Activated CD8-positive, alpha-beta memory T cell treated with anti-CD3 and anti-CD28 coated beads, Interleukin-2, amount 50 U/mL, for 48 hours (primary cell): ENCODE measurements around the gene TOP2B.

Experiments
- DNase-seq: peaks from one replicate; pipeline ENCODE4 v3.0.0-alpha.2; 2020

The TOP2B gene, protein sequence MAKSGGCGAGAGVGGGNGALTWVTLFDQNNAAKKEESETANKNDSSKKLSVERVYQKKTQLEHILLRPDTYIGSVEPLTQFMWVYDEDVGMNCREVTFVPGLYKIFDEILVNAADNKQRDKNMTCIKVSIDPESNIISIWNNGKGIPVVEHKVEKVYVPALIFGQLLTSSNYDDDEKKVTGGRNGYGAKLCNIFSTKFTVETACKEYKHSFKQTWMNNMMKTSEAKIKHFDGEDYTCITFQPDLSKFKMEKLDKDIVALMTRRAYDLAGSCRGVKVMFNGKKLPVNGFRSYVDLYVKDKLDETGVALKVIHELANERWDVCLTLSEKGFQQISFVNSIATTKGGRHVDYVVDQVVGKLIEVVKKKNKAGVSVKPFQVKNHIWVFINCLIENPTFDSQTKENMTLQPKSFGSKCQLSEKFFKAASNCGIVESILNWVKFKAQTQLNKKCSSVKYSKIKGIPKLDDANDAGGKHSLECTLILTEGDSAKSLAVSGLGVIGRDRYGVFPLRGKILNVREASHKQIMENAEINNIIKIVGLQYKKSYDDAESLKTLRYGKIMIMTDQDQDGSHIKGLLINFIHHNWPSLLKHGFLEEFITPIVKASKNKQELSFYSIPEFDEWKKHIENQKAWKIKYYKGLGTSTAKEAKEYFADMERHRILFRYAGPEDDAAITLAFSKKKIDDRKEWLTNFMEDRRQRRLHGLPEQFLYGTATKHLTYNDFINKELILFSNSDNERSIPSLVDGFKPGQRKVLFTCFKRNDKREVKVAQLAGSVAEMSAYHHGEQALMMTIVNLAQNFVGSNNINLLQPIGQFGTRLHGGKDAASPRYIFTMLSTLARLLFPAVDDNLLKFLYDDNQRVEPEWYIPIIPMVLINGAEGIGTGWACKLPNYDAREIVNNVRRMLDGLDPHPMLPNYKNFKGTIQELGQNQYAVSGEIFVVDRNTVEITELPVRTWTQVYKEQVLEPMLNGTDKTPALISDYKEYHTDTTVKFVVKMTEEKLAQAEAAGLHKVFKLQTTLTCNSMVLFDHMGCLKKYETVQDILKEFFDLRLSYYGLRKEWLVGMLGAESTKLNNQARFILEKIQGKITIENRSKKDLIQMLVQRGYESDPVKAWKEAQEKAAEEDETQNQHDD (N-terminal part only)

DNA sequence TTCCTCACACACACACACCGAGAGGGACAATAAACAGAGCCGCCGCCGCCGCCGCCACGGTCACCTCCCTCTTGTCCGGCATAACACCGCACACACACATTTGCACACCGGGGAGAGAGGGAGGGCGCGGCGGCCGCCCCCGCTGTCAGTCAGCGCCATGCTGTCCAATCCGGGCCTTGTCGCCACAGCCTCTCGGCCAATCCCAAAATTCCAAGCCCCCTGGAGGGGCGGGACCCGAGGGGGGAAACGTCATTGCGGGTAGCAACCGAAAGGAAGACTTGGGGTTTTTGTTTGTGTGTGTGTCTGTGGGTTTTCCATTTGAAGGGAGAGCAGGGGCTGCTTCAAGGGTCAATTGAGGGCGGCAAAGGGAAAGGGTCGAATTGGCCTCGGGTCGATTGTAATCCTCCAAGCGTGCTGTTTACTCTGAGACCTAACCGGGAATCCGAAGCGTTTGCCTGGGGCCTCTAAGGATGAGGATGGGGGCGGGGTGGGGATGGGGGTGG is at the start of gene TOP2B:
Gene TOP2B (minus strand): TSS at position 96 of the 503 bp plus-strand sequence. CDS start 610 bp downstream, outside the sequence.
- DNase-seq, result peak; percentile 93

DNA sequence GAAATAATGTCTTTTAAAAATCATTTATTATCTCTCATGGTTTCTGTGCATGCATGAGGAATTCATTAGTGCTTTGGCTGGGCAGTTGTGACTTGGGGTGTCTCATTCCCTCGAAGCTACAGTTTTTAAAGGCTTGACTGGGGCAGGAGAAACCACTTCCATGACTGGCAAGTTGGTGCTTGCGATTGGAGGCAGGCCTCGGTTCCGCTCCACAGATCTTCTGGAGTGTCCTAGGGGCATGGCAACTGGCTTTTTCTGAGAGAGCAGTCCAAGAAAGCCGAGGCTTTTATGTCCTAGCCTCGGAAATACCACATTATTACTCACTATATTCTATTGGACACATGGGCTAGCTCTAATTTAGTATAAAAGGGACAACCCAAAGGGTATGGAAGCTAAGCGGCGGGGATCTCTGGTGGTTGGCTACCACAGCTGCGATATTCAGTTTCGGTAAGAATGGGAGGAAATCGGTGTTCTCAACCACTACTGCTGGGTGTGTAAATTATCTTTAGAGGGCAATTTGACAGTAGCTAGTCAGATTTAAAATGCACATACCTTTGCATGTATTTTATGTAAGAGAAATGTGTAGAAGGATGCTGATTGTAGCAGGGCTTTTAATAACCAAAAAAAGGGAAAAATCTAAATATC is 48.8 kb upstream of the TOP2B start:
- no peak for DNase-seq

DNA sequence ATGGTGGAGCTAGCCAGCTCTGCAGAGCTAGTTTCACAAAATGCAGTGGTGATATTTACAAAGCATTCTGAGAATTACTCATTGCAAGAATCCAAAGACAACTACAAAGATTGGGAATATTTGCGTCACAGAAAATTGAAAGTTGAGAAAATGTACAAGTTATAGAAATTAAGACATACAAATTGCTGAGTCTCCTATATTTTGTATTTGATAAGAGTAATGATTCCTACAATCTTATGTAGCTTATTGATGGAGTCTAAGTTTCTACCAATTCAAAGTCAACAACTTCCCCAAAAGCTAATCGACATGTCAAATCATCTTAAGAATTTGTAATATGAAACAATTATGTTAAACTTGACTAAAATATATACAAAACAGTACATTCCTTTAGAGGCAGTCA is 46.4 kb upstream of the TOP2B start:
- no peak for DNase-seq

DNA sequence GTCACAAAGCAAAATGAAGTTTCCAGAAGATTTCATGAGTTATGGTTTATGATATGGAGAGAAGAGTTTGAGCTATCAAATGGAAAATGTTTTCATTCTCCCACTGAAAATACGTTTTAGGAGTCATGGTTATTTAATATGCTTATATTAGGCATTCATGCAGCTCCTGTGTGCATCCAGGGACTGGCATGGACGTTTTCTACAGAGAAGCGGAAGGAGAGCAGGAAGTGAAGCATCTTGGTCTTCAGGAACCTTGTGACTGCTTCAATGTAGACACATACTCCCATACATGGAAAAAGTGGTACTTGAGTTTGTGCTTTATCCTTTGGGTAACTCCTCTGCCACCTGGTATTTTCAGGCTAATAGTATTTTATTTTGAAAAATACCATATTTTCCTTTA is 43.3 kb upstream of the TOP2B start:
- no peak for DNase-seq

DNA sequence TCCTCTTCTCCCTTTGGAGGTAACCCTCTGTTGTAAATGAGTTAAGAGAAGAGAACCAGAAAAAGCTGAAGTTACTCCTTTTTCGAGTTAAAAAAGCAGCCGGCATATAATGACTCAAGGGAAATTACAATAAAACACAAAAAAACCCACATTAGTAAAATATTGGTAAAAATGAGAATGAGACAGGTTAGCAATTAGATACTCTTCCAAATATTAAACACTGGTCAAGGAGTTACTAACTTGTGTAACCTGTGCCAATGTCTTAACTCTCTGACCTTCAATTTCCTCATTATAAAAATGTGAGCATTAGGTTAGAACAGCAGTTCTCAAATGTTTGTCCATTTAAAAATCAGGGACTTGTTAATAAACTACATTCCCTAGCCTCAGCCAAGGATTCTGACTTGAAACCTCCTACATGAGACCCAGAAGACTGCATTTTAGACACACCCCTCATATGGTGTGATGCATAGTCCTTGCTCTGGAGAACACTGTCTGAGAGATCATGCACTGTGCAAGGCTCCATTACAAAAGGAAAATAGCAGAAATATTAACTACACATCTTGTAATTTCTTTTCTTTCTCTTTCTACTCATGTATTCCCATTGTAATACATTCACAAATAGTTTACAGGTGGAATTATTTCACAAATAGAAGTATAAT is 42.7 kb upstream of the TOP2B start:
- DNase-seq, result no peak

DNA sequence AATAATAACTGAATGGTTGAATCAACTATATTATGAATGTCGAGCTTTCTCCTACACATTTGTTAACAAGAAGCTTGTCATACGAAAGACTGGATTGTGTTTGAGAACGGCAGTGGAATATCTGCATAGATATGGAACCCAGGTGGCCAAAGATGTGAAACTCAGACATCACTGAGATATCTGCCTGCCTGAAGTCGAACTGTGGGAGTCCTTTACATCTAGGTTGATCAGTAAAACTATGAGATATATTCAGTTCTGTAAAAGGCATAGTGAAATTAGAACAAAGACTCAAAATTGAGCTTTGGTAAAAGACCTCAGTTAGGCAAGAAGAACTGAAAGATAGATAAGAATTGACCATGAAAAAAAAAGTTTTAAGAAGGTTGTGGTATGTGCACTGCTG is 41.5 kb upstream of the TOP2B start:
- no peak for DNase-seq

DNA sequence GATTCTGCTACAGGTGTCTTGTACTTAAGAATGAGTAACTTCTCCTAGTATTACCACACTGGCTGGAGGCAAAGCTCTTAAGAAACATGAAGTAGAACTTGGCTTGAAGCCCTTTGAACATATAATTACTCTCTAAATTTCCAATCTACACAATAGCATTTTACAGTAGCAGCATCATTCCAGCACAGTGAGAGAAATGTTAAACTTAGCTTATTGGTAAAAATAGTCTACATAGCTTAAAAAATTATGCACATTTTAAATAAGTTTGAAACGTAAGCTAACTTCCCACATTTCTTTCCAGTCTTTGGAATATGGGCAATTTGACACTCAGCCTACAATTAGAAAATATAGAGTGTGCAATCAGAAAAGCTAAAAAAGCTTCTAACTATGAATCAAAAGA is 32.8 kb upstream of the TOP2B start:
- DNase-seq, result no peak

DNA sequence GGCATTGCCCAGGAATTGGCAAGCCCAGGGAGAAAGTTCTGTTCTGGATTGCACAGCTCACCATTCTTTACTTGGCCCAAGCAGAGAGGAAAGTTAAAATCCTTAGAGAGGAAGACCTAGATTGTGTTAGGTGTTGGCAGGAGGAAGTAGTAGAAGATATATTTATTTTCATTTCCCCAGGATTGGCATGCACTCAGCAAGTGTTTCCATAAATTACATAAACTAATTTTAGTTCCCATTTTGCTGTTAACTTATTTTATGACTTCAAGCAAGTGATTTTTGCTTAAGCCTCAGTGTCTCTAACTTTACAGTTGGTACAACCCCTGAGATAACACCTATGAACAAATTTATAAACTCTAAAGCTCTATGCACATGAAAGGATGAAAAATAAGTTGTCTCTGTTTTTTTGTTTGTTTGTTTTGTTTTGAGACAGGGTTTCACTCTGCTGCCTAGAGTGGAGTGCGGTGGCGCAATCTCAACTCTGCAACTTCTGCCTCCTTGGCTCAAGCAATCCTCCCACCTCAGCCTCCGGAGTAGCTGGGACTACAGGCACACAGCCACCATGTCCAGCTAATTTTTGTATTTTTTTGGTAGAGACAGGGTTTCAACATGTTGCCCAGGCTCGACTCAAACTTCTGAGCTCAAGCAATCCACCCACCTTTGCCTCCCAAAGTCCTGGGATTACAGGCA is 31.2 kb upstream of the TOP2B start:
- DNase-seq, result no peak

DNA sequence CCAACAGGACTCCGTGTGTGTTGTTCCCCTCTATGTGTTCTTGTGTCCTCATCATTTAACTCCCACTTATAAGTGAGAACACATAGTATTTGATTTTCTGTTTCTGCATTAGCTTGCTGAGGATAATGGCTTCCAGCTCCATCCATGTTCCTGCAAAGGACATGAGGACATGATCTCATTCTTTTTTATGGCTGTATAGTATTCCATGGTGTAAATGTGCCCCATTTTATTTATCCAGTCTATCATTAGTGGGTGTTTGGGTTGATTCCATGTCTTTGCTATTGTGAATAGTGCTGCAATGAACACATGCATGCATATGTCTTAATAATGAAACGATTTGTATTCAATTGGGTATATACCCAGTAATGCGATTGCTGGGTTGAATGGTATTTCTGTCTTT is 28.5 kb upstream of the TOP2B start:
- DNase-seq, result no peak

DNA sequence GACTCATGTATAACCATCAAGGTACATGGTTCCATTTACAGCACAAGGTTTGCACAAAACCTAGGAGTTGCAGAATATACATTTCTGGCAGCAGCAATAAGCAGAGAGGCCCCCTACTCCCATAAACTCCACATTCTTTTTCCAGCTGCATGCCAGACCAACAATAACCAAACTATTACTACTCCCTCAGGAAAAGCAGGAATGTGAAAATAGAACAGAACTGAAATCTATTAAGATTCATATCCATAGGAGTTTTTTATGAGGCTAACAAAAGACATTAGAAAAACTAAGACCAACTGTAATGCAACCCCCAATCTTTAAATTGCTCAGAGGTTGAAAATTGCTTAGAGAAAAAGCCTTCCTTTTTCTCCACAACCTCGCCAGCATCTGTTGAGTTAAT is 27.6 kb upstream of the TOP2B start:
- no peak for DNase-seq

DNA sequence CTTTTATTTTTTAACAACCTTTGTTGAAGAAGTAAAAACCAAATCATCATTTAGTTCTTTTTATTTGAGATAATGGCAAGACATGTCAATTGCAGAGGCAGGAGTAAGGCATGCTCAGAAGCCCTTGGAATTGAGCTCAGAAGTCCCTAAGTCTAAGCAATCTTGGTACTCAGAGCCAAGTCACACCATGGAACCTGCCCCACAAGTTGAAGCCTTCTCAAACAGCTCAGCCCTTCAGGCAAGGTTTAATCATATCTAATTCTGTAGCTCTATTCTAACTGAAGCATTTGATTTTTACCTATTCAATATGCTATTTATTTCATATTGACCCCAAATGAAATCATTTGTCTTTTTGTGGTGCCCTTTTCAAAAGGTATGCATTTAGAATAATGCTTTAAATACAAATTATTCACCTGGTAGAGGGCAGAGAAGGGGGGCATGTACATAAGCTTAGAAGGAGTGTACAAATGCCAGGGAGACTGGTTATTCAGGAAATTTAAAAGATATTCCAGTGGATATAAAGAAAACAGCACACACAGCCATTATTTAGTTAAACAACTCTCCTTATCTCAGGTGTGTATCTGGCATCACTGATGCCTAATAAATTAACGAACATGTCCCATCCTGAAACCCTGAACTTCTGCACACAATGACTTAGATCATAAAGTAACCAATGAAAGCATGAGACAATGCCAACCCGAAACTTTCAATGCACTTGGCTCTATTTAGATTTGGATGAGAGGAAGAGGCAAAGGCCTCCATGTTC is 26.2 kb upstream of the TOP2B start:
- DNase-seq, result no peak

DNA sequence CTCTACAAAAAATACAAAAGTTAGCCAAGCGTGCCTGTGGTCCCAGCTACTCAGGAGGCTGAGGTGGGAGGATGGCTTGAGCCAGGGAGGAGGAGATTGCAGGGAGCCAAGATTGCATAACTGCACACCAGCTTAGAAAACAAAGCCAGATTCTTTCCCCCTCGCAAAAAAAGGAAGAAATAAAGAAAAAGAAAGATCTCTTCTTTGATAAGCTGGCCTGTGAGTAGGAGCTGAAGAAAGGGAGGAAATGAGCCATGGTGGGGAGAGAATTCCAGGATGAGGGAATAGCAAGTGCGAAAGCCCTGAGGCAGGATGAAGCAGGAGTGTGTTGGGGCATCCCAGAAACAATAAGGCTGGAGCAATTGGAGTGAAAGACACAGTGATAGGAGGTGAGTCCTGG is 24.5 kb upstream of the TOP2B start:
- DNase-seq, result no peak

DNA sequence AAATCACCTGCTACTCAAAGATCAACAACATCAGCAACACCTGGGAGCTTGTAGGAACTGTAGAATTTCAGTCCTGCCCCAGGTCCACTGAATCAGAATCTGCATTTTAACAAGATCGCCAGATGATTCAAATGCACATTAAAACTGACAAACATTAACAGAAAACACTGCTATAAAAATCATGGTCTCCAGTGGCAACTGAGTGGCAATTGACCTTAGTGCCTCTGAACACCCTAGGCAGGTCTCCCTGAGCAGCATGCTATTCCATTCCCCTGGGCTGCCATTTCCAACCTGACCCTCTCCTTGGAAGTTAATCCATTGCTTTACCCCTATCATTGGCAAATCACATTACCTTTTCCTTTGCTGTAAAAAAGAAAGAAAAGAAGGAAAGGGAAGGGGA is 23.0 kb upstream of the TOP2B start:
- DNase-seq, result no peak

DNA sequence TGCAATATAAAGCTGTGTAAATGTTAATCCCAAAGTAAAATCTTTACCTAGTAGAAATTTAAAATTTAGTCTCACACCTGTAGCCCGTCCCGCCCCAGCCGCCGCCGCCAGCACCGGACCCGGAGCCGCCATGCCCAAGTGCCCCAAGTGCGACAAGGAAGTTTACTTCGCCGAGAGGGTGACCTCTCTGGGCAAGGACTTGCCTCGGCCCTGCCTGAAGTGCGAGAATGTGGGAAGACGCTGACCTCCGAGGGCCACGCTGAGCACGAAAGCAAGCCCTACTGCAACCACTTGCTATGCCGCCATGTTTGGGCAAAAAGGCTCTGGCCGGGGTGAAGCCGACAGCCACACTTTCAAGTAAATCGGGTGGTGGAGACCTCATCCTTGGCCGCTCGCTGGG is 22.1 kb upstream of the TOP2B start:
- DNase-seq, result no peak

DNA sequence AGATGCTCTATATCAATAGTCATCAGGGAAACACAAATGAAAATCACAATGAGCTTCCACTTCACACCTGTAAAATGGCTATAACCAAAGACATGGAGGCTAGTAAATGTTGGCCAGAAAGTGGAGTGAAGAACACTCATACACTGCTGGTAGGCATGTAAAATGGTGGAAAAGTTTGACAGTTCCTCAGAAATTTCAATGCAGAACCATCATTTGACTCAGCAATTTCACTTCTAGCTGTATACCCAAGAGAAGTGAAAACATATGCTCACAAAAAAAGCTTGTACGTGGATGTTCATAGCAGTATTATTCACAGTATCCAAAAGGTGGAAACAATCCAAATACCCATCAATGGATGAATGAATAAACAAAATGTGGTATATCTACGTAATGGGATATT is 19.2 kb upstream of the TOP2B start:
- DNase-seq, result no peak

DNA sequence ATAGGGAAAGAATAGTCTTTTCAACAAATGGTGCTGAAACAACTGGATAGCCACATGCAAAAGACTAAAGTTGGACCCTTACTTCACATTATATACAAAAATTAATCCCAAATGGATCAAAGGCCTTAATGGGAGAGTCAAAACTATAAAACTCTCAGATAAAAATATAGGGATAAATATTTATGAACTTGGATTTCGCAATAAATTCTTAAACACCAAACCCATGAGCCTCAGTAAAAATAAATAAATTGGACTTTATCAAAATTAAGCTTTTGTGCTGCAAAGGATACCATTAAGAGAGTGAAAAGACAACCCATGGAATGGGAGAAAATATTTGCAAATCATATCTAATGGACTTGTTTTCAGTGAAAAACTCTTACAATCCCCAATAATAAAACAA is 18.7 kb upstream of the TOP2B start:
- no peak for DNase-seq

DNA sequence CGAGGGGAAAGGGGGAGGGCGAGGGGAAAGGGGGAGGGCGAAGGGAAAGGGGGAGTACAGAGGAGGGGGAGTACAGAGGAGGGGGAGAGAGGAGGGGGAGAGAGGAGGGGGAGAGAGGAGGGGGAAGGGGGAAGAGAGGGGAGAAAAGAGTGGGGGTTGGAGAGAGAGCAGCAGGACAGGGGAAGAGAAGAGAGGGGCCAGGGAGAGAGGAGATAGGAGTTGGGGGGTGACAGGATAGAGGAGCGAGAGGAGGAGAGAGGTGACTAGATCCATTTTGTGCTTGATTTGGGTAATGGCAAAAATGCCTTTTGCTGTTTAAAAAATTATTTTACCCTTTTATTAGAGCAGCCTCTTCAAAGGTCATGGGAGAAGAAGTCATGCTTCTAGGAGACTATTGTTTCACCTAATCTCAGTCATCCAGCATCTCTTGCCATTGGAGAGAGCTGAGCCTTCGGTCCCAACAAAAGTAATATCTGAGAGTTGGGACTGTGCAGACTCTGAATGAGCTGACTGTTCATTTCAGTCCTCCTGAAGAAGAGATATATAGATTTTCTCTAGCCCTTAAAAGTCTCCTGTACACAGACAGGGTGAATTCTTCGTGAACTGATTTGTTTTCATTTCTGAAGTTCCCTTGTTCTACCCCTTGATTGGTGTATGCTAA is 15.1 kb upstream of the TOP2B start:
- DNase-seq, result no peak

DNA sequence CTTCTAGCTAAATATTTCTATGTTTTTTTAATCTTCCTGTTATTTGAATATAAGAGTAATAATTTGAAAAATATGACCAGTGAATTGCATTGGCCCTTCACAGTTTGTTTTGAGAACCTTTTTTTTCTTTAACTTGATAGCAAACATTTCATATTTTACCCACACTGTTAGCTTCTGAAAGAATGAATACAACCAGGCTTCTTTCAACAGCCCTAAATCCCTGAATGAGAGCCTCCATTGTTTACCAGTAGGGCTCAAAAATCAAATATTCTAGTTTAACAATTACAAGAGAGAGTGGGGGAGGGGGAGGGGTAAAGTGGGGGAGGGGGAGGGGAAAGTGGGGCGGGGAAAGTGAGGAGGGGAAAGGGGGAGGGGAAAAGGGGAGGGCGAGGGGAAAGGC is 14.5 kb upstream of the TOP2B start:
- no peak for DNase-seq

DNA sequence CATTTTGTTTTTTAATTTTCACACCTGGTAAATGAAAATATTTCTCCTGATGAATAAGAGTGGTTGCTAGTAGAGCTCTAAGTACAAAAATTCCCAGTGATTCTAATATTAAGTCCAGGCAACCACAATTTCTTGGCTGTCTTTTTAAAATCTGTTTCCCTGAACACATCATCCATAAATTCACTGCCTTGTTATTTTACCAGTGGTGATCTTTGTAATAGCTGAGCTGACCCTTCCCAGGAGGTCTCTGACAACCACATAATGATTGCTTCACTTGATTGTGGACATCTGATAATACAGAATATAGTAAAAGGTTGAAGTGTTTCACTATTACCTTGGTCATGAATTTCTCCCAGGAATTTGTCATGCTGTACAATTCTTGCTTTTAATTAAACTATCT is 13.9 kb upstream of the TOP2B start:
- no peak for DNase-seq

DNA sequence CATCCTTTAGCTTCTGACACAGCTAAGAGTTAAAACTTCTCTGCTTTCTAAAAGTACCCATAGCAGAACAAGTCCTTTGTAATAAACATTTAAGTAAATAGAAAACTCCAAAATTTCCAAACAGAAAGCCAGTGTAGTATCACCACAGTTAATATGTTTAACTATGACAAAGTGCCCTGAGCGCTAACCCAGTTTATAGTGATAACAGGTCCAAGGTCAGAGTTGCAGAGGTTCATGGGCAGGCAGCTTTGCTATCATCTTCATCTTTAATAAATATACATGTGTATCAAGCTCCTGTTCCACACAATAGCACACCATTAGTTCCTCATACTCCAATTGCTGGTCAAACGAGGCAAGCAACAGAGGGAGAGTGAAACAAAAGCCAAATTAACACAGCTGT is 12.4 kb upstream of the TOP2B start:
- DNase-seq, result no peak
